H1 (cell line): ENCODE results near the gene SLC28A1. TPM values are rescaled to one million over a fixed set of nuclear protein-coding genes. Genes with fewer than 3 reads are reported as not detected.

ENCODE experiments used
- CTCF ChIA-PET: fragments of 300-600 bp; sonication (Branson Sonifier 250); formaldehyde crosslinking; loops from one replicate; lab custom pipeline; 2021; ENCODE audit not compliant: partially characterized antibody; lab: Charles Lee
- POLR2A ChIA-PET: fragments of 300-600 bp; sonication (Branson Sonifier 250); formaldehyde crosslinking; loops from one replicate; lab custom pipeline; 2021; ENCODE audit warnings: inconsistent platforms; ENCODE audit not compliant: partially characterized antibody; lab: Charles Lee
- DNase-seq, 2 experiments: peaks; one replicate each; pipeline versions ENCODE4 v3.0.0 to v3.0.0-alpha.2; 2010 to 2022; ENCODE audit warnings: low spot score in 2 of 2, low read depth in 1 of 2, mixed read lengths in 1 of 2
- FAIRE-seq: peaks from 2 replicates; lab custom pipeline; 2011; peaks lifted over from hg19 to GRCh38; lab: Jason Lieb, UNC
- H2AFZ ChIP-seq: 2 replicates; pipeline ENCODE4 v1.8.1; 2012; ENCODE audit warnings: low read length, inconsistent platforms
- H2AK5ac ChIP-seq: 2 replicates; pipeline ENCODE4 v1.6.1; 2013; ENCODE audit warnings: low read depth, low read length
- H2BK120ac ChIP-seq: replicated peaks from 2 replicates; pipeline ENCODE3; 2013; ENCODE audit warnings: low read depth, low read length, inconsistent platforms
- H2BK12ac ChIP-seq: 2 replicates; pipeline ENCODE4 v1.6.1; 2013; ENCODE audit warnings: low read depth, low read length
- H2BK15ac ChIP-seq: 2 replicates; pipeline ENCODE4 v1.6.1; 2013; ENCODE audit warnings: low read length
- H2BK20ac ChIP-seq: 2 replicates; pipeline ENCODE4 v1.6.1; 2013; ENCODE audit warnings: low read length
- H2BK5ac ChIP-seq: 2 replicates; pipeline ENCODE4 v1.6.1; 2013; ENCODE audit warnings: low read depth, low read length
- H3K14ac ChIP-seq: 2 replicates; pipeline ENCODE4 v1.6.1; 2013; ENCODE audit warnings: inconsistent platforms; ENCODE audit not compliant: insufficient read length
- H3K18ac ChIP-seq: 2 replicates; pipeline ENCODE4 v1.6.1; 2013; ENCODE audit warnings: low read length; ENCODE audit errors: extremely low read depth
- H3K23ac ChIP-seq: 2 replicates; pipeline ENCODE4 v1.6.1; 2013; ENCODE audit warnings: inconsistent platforms; ENCODE audit not compliant: insufficient read length
- H3K23me2 ChIP-seq: 2 replicates; pipeline ENCODE4 v1.6.1; 2013; ENCODE audit warnings: low read depth, low read length
- H3K27ac ChIP-seq: 2 replicates; pipeline ENCODE4 v1.6.1; 2011; ENCODE audit warnings: low read depth, low read length, inconsistent platforms
- H3K27me3 ChIP-seq, 4 experiments: replicated peaks in 1 of 4; 1 replicate in 1 of 4; 2 replicates in 3 of 4; pipeline versions ENCODE4 v1.6.1 to v1.8.1; 2011 to 2013; ENCODE audit warnings: low read length in 3 of 4, mild to moderate bottlenecking in 3 of 4, inconsistent platforms in 2 of 4, mixed read lengths in 2 of 4, moderate library complexity in 1 of 4; ENCODE audit not compliant: control insufficient read depth in 3 of 4, insufficient read depth in 3 of 4; ENCODE audit errors: extremely low read depth in 1 of 4
- H3K36me3 ChIP-seq, 4 experiments: 2 replicates each; pipeline versions ENCODE4 v1.6.1 to v1.8.1; 2011 to 2013; ENCODE audit warnings: mild to moderate bottlenecking in 4 of 4, low read length in 3 of 4, moderate library complexity in 2 of 4, control low read depth in 1 of 4, inconsistent platforms in 1 of 4; ENCODE audit not compliant: insufficient read depth in 4 of 4, control insufficient read depth in 2 of 4
- H3K4ac ChIP-seq: replicated peaks from 2 replicates; pipeline ENCODE3; 2013; ENCODE audit warnings: low read length, low read depth, mixed read lengths, inconsistent platforms; ENCODE audit not compliant: insufficient read length
- H3K4me1 ChIP-seq, 4 experiments: replicated peaks in 1 of 4; 1 replicate in 1 of 4; 2 replicates in 3 of 4; pipeline versions ENCODE4 v1.6.1 to v1.8.1; 2011 to 2013; ENCODE audit warnings: low read length in 3 of 4, inconsistent platforms in 2 of 4, mixed read lengths in 1 of 4; ENCODE audit not compliant: insufficient read depth in 4 of 4, control insufficient read depth in 3 of 4
- H3K4me2 ChIP-seq, 2 experiments: 2 replicates each; pipeline versions ENCODE4 v1.6.1 to v1.8.1; 2011 to 2013; ENCODE audit warnings: low read depth in 2 of 2, low read length in 2 of 2, control low read depth in 1 of 2, inconsistent platforms in 1 of 2, mild to moderate bottlenecking in 1 of 2; ENCODE audit not compliant: insufficient read depth in 1 of 2
- H3K4me3 ChIP-seq, 4 experiments: fragments of 200-600, 300-600 bp in 1 of 4; sonication (generic), shearing (Covaris generic), sonication (Bioruptor Twin) in 1 of 4; 2 replicates each; pipeline versions ENCODE4 v1.5.1 to v1.8.1; 2011 to 2016; ENCODE audit warnings: low read length in 4 of 4, low read depth in 3 of 4, control low read depth in 2 of 4, inconsistent platforms in 2 of 4, mild to moderate bottlenecking in 2 of 4, mixed read lengths in 1 of 4, moderate library complexity in 1 of 4; ENCODE audit not compliant: insufficient read depth in 2 of 4; ENCODE audit errors: extremely low read depth in 1 of 4
- H3K56ac ChIP-seq: replicated peaks from 2 replicates; pipeline ENCODE3; 2013; ENCODE audit warnings: low read depth, mild to moderate bottlenecking, mixed read lengths, low read length, inconsistent platforms; ENCODE audit not compliant: insufficient read length
- H3K79me1 ChIP-seq: 2 replicates; pipeline ENCODE4 v1.6.1; 2013; ENCODE audit warnings: low read depth, low read length, control low read depth
- H3K79me2 ChIP-seq, 2 experiments: 2 replicates each; pipeline versions ENCODE4 v1.6.1 to v1.8.1; 2012 to 2013; ENCODE audit warnings: low read length in 2 of 2, mild to moderate bottlenecking in 2 of 2, inconsistent platforms in 1 of 2; ENCODE audit not compliant: insufficient read depth in 2 of 2, control insufficient read depth in 1 of 2
- H3K9ac ChIP-seq, 4 experiments: replicated peaks in 1 of 4; 1 replicate in 1 of 4; 2 replicates in 3 of 4; pipeline versions ENCODE4 v1.6.1 to v1.8.1; 2011 to 2013; ENCODE audit warnings: low read depth in 3 of 4, low read length in 3 of 4, control low read depth in 2 of 4, mild to moderate bottlenecking in 2 of 4, moderate library complexity in 2 of 4, inconsistent platforms in 1 of 4; ENCODE audit errors: extremely low read depth in 1 of 4
- H3K9me3 ChIP-seq, 2 experiments: 2 replicates each; pipeline versions ENCODE4 v1.6.1 to v1.8.1; 2012 to 2013; ENCODE audit warnings: mild to moderate bottlenecking in 2 of 2, moderate library complexity in 2 of 2, control low read depth in 1 of 2, inconsistent platforms in 1 of 2, low read depth in 1 of 2, low read length in 1 of 2, mixed read lengths in 1 of 2; ENCODE audit not compliant: insufficient read depth in 2 of 2
- H4K20me1 ChIP-seq, 2 experiments: replicated peaks in 1 of 2; 2 replicates each; pipeline versions ENCODE3 to v1.8.1; 2011 to 2013; ENCODE audit warnings: inconsistent platforms in 2 of 2, low read length in 2 of 2, mild to moderate bottlenecking in 1 of 2; ENCODE audit not compliant: insufficient read depth in 2 of 2, control insufficient read depth in 1 of 2
- H4K5ac ChIP-seq: 2 replicates; pipeline ENCODE4 v1.6.1; 2013; ENCODE audit warnings: low read length, low read depth, mixed read lengths, inconsistent platforms; ENCODE audit not compliant: insufficient read length
- H4K8ac ChIP-seq: 2 replicates; pipeline ENCODE4 v1.8.0; 2013; ENCODE audit warnings: mild to moderate bottlenecking, moderate library complexity, low read length, inconsistent platforms; ENCODE audit not compliant: insufficient read depth; ENCODE audit errors: extremely low read depth
- H4K91ac ChIP-seq: replicated peaks from 2 replicates; pipeline ENCODE3; 2013; ENCODE audit warnings: low read length, mixed read lengths, inconsistent platforms; ENCODE audit not compliant: insufficient read length
- ATF2 ChIP-seq: IDR thresholded peaks from 2 replicates; pipeline ENCODE4 v1.6.1; 2012; ENCODE audit warnings: low read length, inconsistent platforms
- CBX8 ChIP-seq: fragments of 300-800, 300-1000 bp; sonication (generic); IDR thresholded peaks from 2 replicates; pipeline ENCODE4 v1.7.1; 2016; ENCODE audit warnings: low read depth, low read length, borderline replicate concordance
- CREB1 ChIP-seq: IDR thresholded peaks from 2 replicates; pipeline ENCODE4 v1.6.1; 2012; ENCODE audit warnings: inconsistent platforms
- CTBP2 ChIP-seq: IDR thresholded peaks from 2 replicates; pipeline ENCODE4 v1.7.0; 2011; ENCODE audit warnings: borderline replicate concordance, mild to moderate bottlenecking, moderate library complexity, mixed read lengths, low read length; ENCODE audit not compliant: insufficient read depth, insufficient read length
- NRF1 ChIP-seq: IDR thresholded peaks from 2 replicates; pipeline ENCODE4 v1.6.1; 2011; ENCODE audit warnings: mild to moderate bottlenecking, low read depth, low read length, improper control_type of control experiment
- POLR2AphosphoS5 ChIP-seq: IDR thresholded peaks from 2 replicates; pipeline ENCODE4 v1.6.1; 2011; ENCODE audit warnings: low read depth, low read length
- POU5F1 ChIP-seq: IDR thresholded peaks from 2 replicates; pipeline ENCODE4 v1.6.1; 2011; ENCODE audit warnings: low read depth, mild to moderate bottlenecking, low read length, moderate library complexity
- RBBP5 ChIP-seq: IDR thresholded peaks from 2 replicates; pipeline ENCODE4 v1.7.1; 2012; ENCODE audit warnings: low read depth, mild to moderate bottlenecking, inconsistent platforms, low read length, moderate library complexity, borderline replicate concordance
- TAF7 ChIP-seq: optimal IDR thresholded peaks from 2 replicates; pipeline ENCODE3; 2011; ENCODE audit warnings: low read depth, mild to moderate bottlenecking, inconsistent platforms, low read length, moderate library complexity, borderline replicate concordance
- WGBS, 2 experiments: shearing (Covaris generic) in 1 of 2; methylation state at CpG; one replicate each; pipeline versions ENCODE4 v1.1.6 to v1.1.7; 2013 to 2015; ENCODE audit warnings: low lambda C conversion rate in 2 of 2, mixed read lengths in 2 of 2, inconsistent platforms in 1 of 2, low coverage in 1 of 2, missing lambda C conversion rate in 1 of 2; ENCODE audit not compliant: insufficient replicate concordance in 2 of 2, insufficient coverage in 1 of 2, insufficient read length in 1 of 2; ENCODE audit errors: extremely low coverage in 1 of 2, missing lambda C conversion rate in 1 of 2; 5-methylcytosine and 5-hydroxymethylcytosine counted together
- polyA plus RNA-seq, 7 experiments: library from polyadenylated mRNA; depleted of rRNA in 3 of 7; stranded (reverse) in 5 of 7; unstranded in 2 of 7; fragments of >200 nt in 5 of 7; fragments of 200-250 nt in 2 of 7; gene quantifications; 1 replicate in 5 of 7; 2 replicates in 1 of 7; 4 replicates in 1 of 7; pipeline versions ENCODE4 v1.2.1 to v1.2.3, GENCODE V29; 2011 to 2013; ENCODE audit warnings: missing spikeins in 2 of 7, mixed read lengths in 2 of 7
- total RNA-seq: library from RNA; stranded (reverse); fragmentation: NEBNext Ultra II Directional; extraction: Animal tissue kit (Norgen Biotek cat#: 25700); gene quantifications from 2 replicates; pipeline ENCODE4 v1.2.1, GENCODE V29; 2021

The SLC28A1 gene
- total and polyA plus RNA-seq, 2 of the 8 experiments (the other 6 are each of a cell fraction or from before 2014, with no cell fraction given), result 0.09 TPM; not detected in 1

GRCh38 chr15:84840255-84840654, 44.2 kb upstream of the SLC28A1 start:
- Histone ChIP-seq H3K23ac (no peak overlapping the region), H3K23me2 (no peaks in the 10 kb centered on the region), H2BK5ac (no peak overlapping the region), H3K18ac (no peak overlapping the region), H2BK15ac (no peak overlapping the region), H3K4me3 (no peak overlapping the region), H3K4ac (no peak overlapping the region), H4K20me1 (no peaks in the 10 kb centered on the region), H3K9ac (no peak overlapping the region), H2BK12ac (no peak overlapping the region), H4K91ac (no peak overlapping the region), H2BK20ac (no peak overlapping the region), H3K14ac (no peak overlapping the region), H2AFZ (no peak overlapping the region), H2BK120ac (no peak overlapping the region), H3K4me2 (no peak overlapping the region), H3K79me1 (no peaks in the 10 kb centered on the region), H3K27me3 (no peaks in the 10 kb centered on the region), H2AK5ac (no peak overlapping the region), H4K5ac (no peak overlapping the region), H3K79me2 (no peaks in the 10 kb centered on the region), H3K56ac (no peak overlapping the region), H3K36me3 (no peaks in the 10 kb centered on the region), H3K9me3 (no peaks in the 10 kb centered on the region), H4K8ac (no peak overlapping the region), H3K4me1 (no peaks in the 10 kb centered on the region), H3K27ac (no peak overlapping the region)
- FAIRE-seq (no peak), DNase-seq (no peak)
- CTCF ChIA-PET, result interaction anchor here (0.8 to 6.7 kb wide), 9 partner anchors 9 to 154 kb away, joined by 3 to 89 read pairs (median 4); no protein-coding TSS in a partner anchor
- WGBS, 2 experiments, result 96% methylated on average over 6 of the region's 10 CpGs; no CpG with 5 or more reads in 1 of the 2 experiments
- TF ChIP-seq ATF2 (no peak), POU5F1 (no peak), CBX8 (no peak), NRF1 (no peak), TAF7 (no peak), RBBP5 (no peak), CTBP2 (no peak), CREB1 (no peak), POLR2AphosphoS5 (no peak)
- POLR2A ChIA-PET, result interaction anchor here (1.2 kb wide), 1 partner anchor 22 kb away, joined by 4 read pairs; no protein-coding TSS in a partner anchor
